Neural cell (in vitro differentiated cells): ENCODE results near the gene MAP1LC3A. TPM values are rescaled to one million over a fixed set of nuclear protein-coding genes. Genes with fewer than 3 reads are reported as not detected.

ENCODE experiments used
- H2AFZ ChIP-seq: fragments of 200-600, 300-800 bp; sonication (generic), shearing (Covaris generic); 2 replicates; pipeline ENCODE4 v1.6.0; 2014; ENCODE audit warnings: low read depth, mild to moderate bottlenecking, antibody characterized with exemption, low read length, moderate library complexity
- H3F3A ChIP-seq: fragments of 200-600 bp; shearing (Covaris generic); 2 replicates; pipeline ENCODE4 v1.6.1; 2016; ENCODE audit warnings: mild to moderate bottlenecking, moderate library complexity, mixed read lengths, antibody characterized with exemption, low read length; ENCODE audit not compliant: insufficient read depth, poor library complexity, severe bottlenecking
- H3K27ac ChIP-seq: fragments of 200-600, 300-800 bp; sonication (generic), shearing (Covaris generic); 2 replicates; pipeline ENCODE4 v1.5.1; 2014; ENCODE audit warnings: mild to moderate bottlenecking, low read length, moderate library complexity
- H3K27me3 ChIP-seq: fragments of 300-800, 200-600 bp; sonication (generic), shearing (Covaris generic); 2 replicates; pipeline ENCODE4 v1.6.0; 2014; ENCODE audit warnings: mild to moderate bottlenecking, low read depth, low read length, moderate library complexity; ENCODE audit not compliant: insufficient read depth
- H3K36me3 ChIP-seq: fragments of 300-800, 200-600 bp; sonication (generic), shearing (Covaris generic); 2 replicates; pipeline ENCODE4 v1.5.1; 2014; ENCODE audit warnings: mild to moderate bottlenecking, antibody characterized with exemption, low read length, moderate library complexity; ENCODE audit not compliant: insufficient read depth
- H3K4me2 ChIP-seq: fragments of 300-800, 200-600 bp; sonication (generic), shearing (Covaris generic); 2 replicates; pipeline ENCODE4 v1.6.0; 2014; ENCODE audit warnings: mild to moderate bottlenecking, low read length
- H3K4me3 ChIP-seq: fragments of 300-800, 200-600 bp; sonication (generic), shearing (Covaris generic); 2 replicates; pipeline ENCODE4 v1.5.1; 2014; ENCODE audit warnings: mild to moderate bottlenecking, low read length, moderate library complexity
- H3K79me2 ChIP-seq: fragments of 200-600 bp; shearing (Covaris generic); replicated peaks from 2 replicates; pipeline ENCODE4 v1.6.0; 2014; ENCODE audit warnings: mild to moderate bottlenecking, low read length, moderate library complexity; ENCODE audit not compliant: insufficient read depth
- H3K9ac ChIP-seq: fragments of 300-800, 200-600 bp; sonication (generic), shearing (Covaris generic); 2 replicates; pipeline ENCODE4 v1.6.1; 2016; ENCODE audit warnings: mild to moderate bottlenecking, low read length, mixed read lengths
- H3K9me2 ChIP-seq: fragments of 200-600 bp; shearing (Covaris generic); 2 replicates; pipeline ENCODE4 v1.6.1; 2016; ENCODE audit warnings: mild to moderate bottlenecking, low read length, mixed read lengths; ENCODE audit not compliant: insufficient read depth
- H3K9me3 ChIP-seq: fragments of 200-600, 300-800 bp; sonication (generic), shearing (Covaris generic); 2 replicates; pipeline ENCODE4 v1.6.1; 2016; ENCODE audit warnings: mild to moderate bottlenecking, mixed run types, low read length, moderate library complexity, mixed read lengths
- H4K20me1 ChIP-seq: fragments of 200-600 bp; shearing (Covaris generic); 2 replicates; pipeline ENCODE4 v1.6.1; 2016; ENCODE audit warnings: mild to moderate bottlenecking, mixed run types; ENCODE audit not compliant: insufficient read depth
- CTCF ChIP-seq: fragments of 450-650 bp; IDR thresholded peaks from 2 replicates; pipeline ENCODE4 v1.5.1; 2014; ENCODE audit warnings: antibody characterized with exemption, mild to moderate bottlenecking, moderate library complexity; ENCODE audit not compliant: poor library complexity, severe bottlenecking
- EP300 ChIP-seq: fragments of 450-650 bp; conservative IDR thresholded peaks from 2 replicates; pipeline ENCODE4 v1.6.1; 2014; ENCODE audit warnings: antibody characterized with exemption, mild to moderate bottlenecking, moderate library complexity; ENCODE audit not compliant: poor library complexity, severe bottlenecking
- EZH2 ChIP-seq: fragments of 200-600, 300-800 bp; shearing (Covaris generic), sonication (generic); IDR thresholded peaks from 2 replicates; pipeline ENCODE4 v1.6.1; 2014; ENCODE audit warnings: antibody characterized with exemption, low read length, borderline replicate concordance, mild to moderate bottlenecking; ENCODE audit not compliant: insufficient read depth, poor library complexity, severe bottlenecking
- MXI1 ChIP-seq: fragments of 450-650 bp; conservative IDR thresholded peaks from 2 replicates; pipeline ENCODE4 v1.6.1; 2014; ENCODE audit warnings: antibody characterized with exemption, mild to moderate bottlenecking; ENCODE audit not compliant: poor library complexity, severe bottlenecking
- POLR2AphosphoS5 ChIP-seq: IDR thresholded peaks from 2 replicates; pipeline ENCODE4 v1.6.1; 2012
- RAD21 ChIP-seq: fragments of 450-650 bp; conservative IDR thresholded peaks from 2 replicates; pipeline ENCODE4 v1.6.1; 2014; ENCODE audit warnings: antibody characterized with exemption, mild to moderate bottlenecking, moderate library complexity
- REST ChIP-seq: IDR thresholded peaks from 2 replicates; pipeline ENCODE4 v1.6.1; 2012; ENCODE audit warnings: borderline replicate concordance
- SMC3 ChIP-seq: fragments of 450-650 bp; conservative IDR thresholded peaks from 2 replicates; pipeline ENCODE4 v1.6.1; 2014; ENCODE audit warnings: antibody characterized with exemption, mild to moderate bottlenecking, moderate library complexity; ENCODE audit not compliant: poor library complexity
- TAF1 ChIP-seq: IDR thresholded peaks from 2 replicates; pipeline ENCODE4 v1.6.1; 2012; ENCODE audit warnings: low read depth
- polyA plus RNA-seq: library from polyadenylated mRNA; depleted of rRNA; stranded (reverse); fragments of >200 nt; gene quantifications from 2 replicates; pipeline ENCODE4 v1.2.3, GENCODE V29; 2014

Gene MAP1LC3A
- polyA plus RNA-seq, 1 donor from 2014 or later = 56.2 TPM

GRCh38 chr20:34546751-34547181, 11.8 kb upstream of the MAP1LC3A start:
- Histone ChIP-seq H3K4me2 (no peak overlapping the region), H3K36me3 (no peaks in the 10 kb centered on the region), H3K27ac (no peak overlapping the region), H3K79me2 (no peaks in the 10 kb centered on the region), H3K4me3 (no peak overlapping the region), H3K27me3 (no peaks in the 10 kb centered on the region), H2AFZ (no peak overlapping the region), H4K20me1 (no peaks in the 10 kb centered on the region), H3K9me2 (no peaks in the 10 kb centered on the region), H3F3A (no peaks in the 10 kb centered on the region), H3K9ac (no peak overlapping the region), H3K9me3 (no peaks in the 10 kb centered on the region)
- TF ChIP-seq RAD21 (no peak), EZH2 (no peak), TAF1 (no peak), MXI1 (no peak), POLR2AphosphoS5 (no peak), EP300 (no peak), REST (no peak), CTCF (no peak)

GRCh38 chr20:34547844-34548613, 10.5 kb upstream of the MAP1LC3A start:
- Histone ChIP-seq H3K4me2 (no peak overlapping the region), H3K9me3 (no peaks in the 10 kb centered on the region), H3K4me3 (no peak overlapping the region), H4K20me1 (no peaks in the 10 kb centered on the region), H3K36me3 (no peaks in the 10 kb centered on the region), H3K27ac (no peak overlapping the region), H3K79me2 (no peaks in the 10 kb centered on the region), H3K27me3 (no peaks in the 10 kb centered on the region), H3F3A (no peaks in the 10 kb centered on the region), H3K9me2 (no peaks in the 10 kb centered on the region), H3K9ac (no peak overlapping the region), H2AFZ (no peak overlapping the region)
- TF ChIP-seq EP300 (no peak), SMC3 (no peak), RAD21 (no peak)
